ENCODE results near the gene BICDL2. TPM values are rescaled to one million over a fixed set of nuclear protein-coding genes. Genes with fewer than 3 reads are reported as not detected.

The BICDL2 gene
- total and polyA plus RNA-seq, 9 of the 15 experiments (the other 6 are each of a cell fraction or from before 2014, with no cell fraction given) = 0.09 to 0.28 (median 0.09) TPM; not detected in 6

DNA sequence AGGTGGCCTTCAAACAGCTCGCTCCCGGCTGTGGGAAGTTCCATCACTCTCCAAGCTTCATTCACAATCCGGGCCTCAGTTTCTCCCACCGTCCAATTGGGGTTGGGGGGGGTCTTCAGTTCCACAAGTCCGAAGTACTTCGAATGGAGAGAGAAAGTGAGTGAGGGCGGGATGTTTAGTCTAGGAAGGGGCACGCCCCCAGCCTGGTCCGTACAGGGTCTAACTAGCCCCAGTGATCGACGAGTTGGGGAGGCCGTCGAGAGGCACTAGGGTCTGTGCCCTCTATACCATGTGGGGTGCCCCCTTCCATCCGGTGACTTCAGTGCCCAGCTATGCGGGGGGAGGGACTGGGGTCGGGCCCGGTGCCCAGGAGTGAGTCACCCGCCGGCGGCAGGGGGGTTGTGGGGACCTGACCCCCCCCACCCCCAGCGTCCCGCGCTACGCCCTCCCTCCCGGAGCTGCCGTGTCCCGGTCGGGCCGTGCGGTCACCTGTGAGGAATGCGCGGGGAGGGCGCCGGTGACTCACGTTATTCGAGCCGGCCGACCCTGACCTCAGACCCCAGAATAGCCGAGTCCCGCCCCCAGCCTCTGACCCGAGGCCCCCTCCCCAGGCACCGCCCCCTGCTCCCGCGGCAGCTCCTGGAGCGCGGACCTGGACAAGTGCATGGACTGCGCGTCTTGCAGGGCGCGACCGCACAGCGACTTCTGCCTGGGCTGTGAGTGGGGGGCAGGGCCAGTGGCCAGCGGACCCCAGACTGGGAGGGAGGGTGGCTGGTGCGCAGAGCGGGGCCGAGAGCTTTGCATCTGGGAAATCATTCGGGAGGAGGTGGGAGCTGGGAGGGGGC, 15.9 kb downstream of the BICDL2 start (continued):
- TF ChIP-seq ZNF584 (CRISPR knock-in tag; IDR thresholded peaks at IDR 0.05; ENCODE audit: low read depth) (no peak), MTA3 (IDR thresholded peaks at IDR 0.05; ENCODE audit: borderline replicate concordance) (peak; percentile 27), BDP1 (IDR thresholded peaks at IDR 0.05; ENCODE audit: insufficient read depth, insufficient read length) (no peak), USF1 (CRISPR knock-in tag; IDR thresholded peaks at IDR 0.05) (no peak), RBFOX2 (IDR thresholded peaks at IDR 0.05; ENCODE audit: low read depth, low read length) (no peak), ZNF655 (CRISPR knock-in tag; IDR thresholded peaks at IDR 0.05) (no peak), JUND (IDR thresholded peaks at IDR 0.05; ENCODE audit: borderline replicate concordance, low read depth, low read length) (peak; percentile 93), JUND (tag; IDR thresholded peaks at IDR 0.05; ENCODE audit: borderline replicate concordance, low read depth, low read length) (peak; percentile 86; the same call in 2 of the 3 replicates), CSDE1 (IDR thresholded peaks at IDR 0.05) (no peak), RFX1 (IDR thresholded peaks at IDR 0.05) (no peak), ARID2 (IDR thresholded peaks at IDR 0.05) (no peak), MCM7 (IDR thresholded peaks at IDR 0.05) (no peak), NEUROD1 (IDR thresholded peaks at IDR 0.05; ENCODE audit: borderline replicate concordance, low read depth, low read length, partially characterized antibody) (no peak), TFAP4 (CRISPR knock-in tag; IDR thresholded peaks at IDR 0.05; ENCODE audit: borderline replicate concordance) (no peak; the same call in 1 of the 2 replicates)
- TF ChIP-seq, protein P1, sequence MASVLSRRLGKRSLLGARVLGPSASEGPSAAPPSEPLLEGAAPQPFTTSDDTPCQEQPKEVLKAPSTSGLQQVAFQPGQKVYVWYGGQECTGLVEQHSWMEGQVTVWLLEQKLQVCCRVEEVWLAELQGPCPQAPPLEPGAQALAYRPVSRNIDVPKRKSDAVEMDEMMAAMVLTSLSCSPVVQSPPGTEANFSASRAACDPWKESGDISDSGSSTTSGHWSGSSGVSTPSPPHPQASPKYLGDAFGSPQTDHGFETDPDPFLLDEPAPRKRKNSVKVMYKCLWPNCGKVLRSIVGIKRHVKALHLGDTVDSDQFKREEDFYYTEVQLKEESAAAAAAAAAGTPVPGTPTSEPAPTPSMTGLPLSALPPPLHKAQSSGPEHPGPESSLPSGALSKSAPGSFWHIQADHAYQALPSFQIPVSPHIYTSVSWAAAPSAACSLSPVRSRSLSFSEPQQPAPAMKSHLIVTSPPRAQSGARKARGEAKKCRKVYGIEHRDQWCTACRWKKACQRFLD (CRISPR knock-in tag; IDR thresholded peaks at IDR 0.05) = 0 out of 2 replicates have a peak, but pooled peaks have one; percentile 43
- TF ChIP-seq, protein P2, sequence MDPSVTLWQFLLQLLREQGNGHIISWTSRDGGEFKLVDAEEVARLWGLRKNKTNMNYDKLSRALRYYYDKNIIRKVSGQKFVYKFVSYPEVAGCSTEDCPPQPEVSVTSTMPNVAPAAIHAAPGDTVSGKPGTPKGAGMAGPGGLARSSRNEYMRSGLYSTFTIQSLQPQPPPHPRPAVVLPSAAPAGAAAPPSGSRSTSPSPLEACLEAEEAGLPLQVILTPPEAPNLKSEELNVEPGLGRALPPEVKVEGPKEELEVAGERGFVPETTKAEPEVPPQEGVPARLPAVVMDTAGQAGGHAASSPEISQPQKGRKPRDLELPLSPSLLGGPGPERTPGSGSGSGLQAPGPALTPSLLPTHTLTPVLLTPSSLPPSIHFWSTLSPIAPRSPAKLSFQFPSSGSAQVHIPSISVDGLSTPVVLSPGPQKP (CRISPR knock-in tag; IDR thresholded peaks at IDR 0.05) = no peak
- TF ChIP-seq, protein P3, sequence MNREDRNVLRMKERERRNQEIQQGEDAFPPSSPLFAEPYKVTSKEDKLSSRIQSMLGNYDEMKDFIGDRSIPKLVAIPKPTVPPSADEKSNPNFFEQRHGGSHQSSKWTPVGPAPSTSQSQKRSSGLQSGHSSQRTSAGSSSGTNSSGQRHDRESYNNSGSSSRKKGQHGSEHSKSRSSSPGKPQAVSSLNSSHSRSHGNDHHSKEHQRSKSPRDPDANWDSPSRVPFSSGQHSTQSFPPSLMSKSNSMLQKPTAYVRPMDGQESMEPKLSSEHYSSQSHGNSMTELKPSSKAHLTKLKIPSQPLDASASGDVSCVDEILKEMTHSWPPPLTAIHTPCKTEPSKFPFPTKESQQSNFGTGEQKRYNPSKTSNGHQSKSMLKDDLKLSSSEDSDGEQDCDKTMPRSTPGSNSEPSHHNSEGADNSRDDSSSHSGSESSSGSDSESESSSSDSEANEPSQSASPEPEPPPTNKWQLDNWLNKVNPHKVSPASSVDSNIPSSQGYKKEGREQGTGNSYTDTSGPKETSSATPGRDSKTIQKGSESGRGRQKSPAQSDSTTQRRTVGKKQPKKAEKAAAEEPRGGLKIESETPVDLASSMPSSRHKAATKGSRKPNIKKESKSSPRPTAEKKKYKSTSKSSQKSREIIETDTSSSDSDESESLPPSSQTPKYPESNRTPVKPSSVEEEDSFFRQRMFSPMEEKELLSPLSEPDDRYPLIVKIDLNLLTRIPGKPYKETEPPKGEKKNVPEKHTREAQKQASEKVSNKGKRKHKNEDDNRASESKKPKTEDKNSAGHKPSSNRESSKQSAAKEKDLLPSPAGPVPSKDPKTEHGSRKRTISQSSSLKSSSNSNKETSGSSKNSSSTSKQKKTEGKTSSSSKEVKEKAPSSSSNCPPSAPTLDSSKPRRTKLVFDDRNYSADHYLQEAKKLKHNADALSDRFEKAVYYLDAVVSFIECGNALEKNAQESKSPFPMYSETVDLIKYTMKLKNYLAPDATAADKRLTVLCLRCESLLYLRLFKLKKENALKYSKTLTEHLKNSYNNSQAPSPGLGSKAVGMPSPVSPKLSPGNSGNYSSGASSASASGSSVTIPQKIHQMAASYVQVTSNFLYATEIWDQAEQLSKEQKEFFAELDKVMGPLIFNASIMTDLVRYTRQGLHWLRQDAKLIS (CRISPR knock-in tag; IDR thresholded peaks at IDR 0.05) = peak; percentile 35; the same call in 1 of the 2 replicates

Measured in K562 (cell line).